GM19438 (cell line): Measurements from ENCODE around the gene STXBP3.
"Not testable (repeated sequence)": the region's sequence is repeated elsewhere in the genome, so short reads cannot be mapped to it uniquely, and the experiment has no call there.

Experiments used
- ATAC-seq: cut with Tn5 transposase; IDR thresholded peaks from one replicate; pipeline ENCODE4 v1.9.1; 2021; ENCODE audit warnings: low read depth; ENCODE audit not compliant: unreplicated experiment

STXBP3 gene

DNA sequence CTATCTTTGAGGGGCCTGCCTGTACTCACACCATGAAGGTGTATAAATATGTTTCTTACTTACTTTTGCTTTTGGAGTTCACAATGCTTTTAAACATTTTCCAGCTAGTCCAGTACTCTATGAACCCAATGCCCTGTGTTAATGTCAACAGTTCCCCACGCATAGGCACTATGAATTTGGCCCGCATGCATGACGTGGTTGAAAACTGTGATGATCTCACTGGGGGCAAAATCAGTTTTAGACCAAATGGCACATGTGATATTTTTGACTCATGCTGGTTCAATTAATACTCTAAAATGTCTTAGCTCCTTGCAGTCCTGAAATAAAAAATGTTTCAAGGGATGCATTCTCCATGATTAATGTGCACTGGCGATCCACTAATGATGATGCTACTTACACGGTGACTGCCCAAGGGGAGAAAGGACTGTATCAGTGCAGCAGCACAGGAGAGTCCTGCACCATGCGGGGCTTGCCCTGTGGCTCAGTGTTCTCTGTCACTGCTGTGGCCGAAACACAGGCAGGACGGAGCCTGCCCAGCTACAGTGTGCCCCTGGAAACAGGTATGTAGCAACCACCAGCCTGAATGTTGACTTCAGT, 18.0 kb upstream of the STXBP3 start:
- no peak for ATAC-seq

DNA sequence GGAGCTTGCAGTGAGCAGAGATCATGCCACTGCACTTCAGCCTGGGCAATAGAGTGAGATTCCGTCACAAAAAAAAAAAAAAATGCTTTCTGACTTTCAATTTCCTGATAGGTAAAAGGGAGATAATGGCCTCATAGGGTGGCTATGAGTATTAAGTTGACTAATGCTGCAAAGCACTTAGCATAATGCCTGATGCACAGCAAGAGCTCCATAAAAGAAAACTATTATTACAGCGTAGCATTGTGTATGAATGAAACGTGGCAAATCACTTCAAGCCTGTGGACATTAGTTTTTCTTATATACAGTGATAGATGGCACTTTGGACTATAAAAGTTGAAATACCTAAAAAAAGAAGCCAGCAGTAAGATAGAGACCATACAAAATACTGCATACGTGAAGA, 17.0 kb upstream of the STXBP3 start:
- no peak for ATAC-seq

DNA sequence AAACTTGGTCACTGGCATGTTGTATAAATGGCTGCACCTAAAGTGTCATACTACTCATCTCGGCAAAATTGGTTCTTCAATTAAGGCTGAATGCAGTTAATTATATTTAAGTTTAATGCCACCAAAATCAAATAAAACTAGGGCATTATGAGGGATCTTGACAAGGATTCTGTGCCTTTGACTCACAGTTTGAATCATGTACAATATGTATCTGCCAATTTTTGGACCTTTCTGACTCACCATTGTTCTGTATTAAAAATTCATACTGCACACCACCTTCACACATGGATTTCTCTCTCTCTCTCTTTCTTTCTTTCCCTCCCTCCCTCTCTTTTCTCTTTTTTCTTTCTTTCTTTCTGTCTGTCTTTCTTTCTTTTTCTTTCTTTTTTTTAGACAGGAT, 14.1 kb upstream of the STXBP3 start:
- ATAC-seq: no peak

DNA sequence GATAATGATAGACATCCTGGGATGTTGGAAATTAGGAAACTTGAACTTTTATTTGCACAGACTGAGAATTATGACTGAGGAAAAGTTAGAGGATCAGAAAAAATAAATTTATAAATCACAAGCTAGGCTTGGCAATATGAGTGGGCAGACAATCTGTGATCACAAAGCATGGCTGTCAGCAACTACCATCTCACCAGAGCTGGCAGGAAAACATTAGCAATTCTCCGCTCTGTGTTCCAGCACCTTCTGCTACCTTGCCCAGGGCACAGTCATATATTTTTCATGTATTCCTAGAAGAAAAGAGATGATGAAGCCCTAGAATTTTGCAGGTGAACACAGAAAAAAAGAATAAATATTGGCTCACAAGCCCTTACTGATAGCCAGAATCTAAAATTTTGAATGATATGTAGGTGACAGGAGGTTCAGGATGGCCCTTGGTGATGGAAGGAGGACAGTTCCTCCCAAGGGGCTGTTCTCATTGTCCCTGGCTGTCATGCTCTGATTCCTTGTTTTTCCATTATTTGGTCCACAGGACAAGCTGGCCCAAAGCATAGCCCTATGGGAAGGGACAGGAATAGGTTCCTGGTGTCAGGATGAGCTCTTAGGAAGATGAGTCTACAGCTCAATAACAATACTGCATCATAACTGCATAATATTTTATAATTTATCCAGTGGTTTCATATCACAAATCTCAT, 12.2 kb upstream of the STXBP3 start:
- ATAC-seq: no peak

DNA sequence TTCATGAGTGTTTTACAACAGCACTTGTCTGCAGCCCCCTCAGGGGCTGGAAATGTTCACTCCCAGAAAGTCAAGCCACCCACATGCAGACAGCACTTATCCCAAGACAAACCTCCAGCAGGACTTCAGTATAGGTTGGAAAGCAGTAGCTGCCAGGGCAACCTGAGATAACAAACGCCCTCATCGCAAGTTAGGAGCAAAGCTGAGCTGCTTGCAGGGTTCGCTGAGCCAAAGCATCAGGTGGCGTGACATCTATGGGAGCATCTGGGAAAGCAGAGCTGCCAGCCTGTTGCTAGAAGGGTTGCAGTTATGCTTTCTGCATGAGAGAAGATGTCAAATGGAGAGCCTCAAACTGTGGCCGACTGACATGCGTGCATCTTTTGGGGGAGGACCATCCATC, 4.2 kb upstream of the STXBP3 start:
- no peak for ATAC-seq

DNA sequence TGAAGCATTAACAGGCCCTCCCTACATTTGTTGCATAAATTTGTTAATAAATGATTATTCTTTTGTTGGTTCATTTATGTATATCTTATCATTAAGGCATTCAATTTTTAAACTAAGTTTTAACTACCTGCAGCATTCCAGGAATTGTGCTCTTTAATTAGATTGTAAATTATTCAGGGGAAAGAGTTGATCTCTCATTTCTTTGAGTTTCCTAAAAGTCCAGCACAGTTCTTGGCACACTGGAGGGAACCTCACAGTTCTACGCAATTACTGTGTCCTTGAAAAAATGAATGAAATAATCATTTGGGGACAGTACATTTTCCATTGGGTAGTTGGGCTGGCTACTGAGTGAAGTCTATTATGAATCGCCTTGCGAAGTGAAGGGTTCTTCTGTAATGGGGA, 493 bp upstream of the STXBP3 start:
- no peak for ATAC-seq

DNA sequence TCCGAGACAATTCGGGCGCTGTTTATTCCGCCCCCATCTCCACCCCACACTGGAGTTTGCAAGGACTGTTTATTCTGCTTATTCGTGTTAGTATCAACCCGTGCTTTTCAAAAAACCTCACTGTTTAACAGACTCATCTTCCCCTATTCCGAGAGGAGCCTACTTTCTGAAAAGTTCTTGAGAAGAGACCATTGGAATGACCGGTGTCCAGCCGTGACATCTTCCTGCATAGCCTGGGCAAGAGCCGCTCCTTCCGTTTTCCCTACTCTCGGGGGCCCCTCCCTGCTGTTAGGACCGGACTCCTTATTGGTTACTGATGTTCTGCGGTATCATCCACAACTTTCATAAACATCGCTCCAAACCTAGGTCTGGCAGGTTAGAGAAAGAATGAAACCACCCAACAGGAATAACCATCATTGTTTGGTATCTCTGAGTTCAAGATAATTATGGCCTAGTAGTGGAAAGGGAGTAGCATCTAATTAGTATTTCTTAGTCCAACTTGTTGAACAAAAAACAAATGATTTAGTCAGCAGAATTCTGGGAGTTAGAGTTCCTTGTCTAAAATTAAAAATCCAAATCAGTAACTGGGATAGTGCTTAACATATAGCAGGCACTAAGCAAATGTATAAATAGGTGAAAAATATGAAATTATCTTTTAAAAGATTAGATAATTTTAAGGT, 837 bp downstream of the STXBP3 start:
- no peak for ATAC-seq

DNA sequence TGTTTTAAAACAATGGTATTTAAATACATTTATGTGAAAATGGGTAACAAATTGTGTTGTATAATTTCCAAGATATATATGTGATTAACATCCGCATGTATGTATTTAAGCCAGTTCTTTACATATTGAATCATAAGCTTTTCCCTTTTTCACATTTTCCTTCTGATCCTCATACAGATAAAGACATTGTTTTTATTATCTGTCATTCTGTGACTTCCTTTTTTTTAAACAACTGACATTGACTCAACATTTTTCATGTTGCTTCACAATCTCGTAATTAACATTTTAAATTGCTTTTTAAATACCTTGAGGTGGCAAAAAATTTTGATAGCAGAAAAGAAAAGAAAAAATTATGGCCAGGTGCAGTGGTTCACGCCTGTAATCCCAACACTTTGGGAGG, 1.4 kb downstream of the STXBP3 start:
- no peak for ATAC-seq

DNA sequence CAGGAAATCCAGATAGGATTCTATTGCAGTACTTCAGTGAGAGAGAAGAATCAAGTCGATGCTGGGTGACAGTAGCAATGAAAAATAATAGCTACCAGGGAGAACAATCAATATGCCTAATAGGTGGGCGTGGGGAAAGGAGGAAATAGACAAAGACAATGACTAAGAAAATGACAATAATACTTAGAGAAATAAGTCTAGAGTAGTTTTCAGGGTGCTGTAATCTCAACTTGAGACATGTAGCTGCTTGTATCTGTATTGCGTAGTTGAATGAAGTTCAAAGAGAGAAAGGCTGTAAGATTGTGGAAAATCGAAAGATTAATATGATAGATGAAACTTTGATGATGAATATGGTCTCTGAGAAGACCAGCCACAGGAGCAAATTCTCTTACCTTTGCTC, 2.6 kb downstream of the STXBP3 start:
- ATAC-seq: no peak

DNA sequence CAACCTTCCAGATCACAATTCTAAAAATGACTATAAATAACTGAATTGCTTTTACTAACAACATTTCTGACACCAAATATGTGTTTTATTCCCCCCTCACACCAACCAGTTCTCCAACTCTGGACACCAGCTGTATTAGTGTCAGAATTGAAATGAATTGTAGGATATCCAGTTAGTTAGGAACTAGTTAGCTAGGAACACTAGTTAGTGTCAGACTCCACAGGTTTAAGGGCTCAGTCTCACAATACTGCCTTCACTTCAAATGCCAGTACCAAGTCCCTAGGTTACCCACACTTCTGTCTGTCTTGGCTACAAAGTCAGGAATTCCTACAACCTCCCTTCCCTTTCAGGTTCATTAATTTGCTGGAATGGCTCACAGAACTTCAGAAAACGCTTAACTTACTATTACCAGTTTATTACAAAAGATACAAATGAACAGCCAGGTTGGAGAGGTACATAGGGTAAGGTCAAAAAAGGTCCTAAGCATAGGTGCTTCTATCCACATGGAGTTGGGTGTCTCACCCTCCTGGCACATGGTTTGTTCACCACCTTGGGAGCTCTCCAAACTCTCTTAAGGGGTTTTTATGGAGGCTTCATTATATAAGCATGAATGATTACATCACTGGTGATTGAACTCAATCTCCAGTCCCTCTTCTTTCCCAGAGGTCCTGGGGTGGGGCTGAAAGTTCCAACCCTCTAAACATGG, 4.2 kb downstream of the STXBP3 start:
- ATAC-seq: no peak

DNA sequence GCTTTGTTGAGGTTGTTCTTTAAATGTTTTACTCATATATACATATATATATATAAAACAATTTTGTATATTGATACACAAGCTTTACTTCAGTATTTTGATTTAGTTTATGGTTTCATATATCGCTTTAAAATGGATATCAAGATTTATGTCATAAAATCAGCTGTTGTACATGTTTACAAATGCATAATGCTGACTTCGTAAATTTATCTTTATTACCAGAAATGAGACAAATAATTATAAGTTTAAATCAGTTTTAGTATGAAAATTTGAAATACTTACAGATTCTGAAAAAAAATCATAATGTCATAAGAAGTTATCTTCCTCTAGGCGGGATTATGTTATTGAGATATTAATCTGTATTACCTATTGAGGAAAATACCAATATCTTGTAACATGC, 6.9 kb downstream of the STXBP3 start:
- no peak for ATAC-seq

DNA sequence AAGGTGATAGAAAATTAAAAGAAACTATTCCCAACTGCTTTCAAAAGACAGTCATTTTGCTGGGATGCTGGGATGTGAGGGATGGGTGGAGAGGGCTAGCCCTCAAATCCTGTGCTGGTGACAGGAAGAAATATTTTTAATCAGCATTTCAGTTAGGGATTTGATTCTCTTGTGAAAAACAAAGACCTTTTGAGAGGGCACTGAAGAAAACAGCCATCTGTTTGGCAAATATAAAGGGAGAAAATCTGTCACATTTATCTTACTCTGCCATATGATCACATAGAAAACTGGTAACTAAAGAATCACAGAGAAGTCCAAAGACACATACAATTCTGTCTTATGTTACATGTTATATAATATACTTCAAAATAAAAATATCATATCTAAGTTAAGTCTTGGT, 12.3 kb downstream of the STXBP3 start:
- ATAC-seq: no peak

DNA sequence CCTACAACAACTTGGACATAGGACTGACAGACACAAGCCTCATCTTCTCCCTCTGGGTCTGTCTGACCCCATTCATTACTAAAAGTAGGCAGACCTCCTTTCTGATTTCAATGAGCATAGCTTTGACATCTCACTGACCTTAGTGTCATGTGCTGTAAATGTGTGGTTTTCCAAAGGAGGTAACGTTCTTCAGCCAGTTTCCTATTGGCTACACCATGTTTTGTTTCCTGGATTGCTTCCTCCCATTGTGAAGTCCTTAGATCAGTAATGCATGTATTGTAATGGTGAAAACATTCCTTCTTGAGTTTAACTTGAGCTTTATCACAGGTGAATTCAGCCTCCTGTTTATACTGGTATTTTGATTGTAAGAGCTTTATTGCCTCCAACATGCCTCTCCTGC, 20.6 kb downstream of the STXBP3 start:
- ATAC-seq: no peak

DNA sequence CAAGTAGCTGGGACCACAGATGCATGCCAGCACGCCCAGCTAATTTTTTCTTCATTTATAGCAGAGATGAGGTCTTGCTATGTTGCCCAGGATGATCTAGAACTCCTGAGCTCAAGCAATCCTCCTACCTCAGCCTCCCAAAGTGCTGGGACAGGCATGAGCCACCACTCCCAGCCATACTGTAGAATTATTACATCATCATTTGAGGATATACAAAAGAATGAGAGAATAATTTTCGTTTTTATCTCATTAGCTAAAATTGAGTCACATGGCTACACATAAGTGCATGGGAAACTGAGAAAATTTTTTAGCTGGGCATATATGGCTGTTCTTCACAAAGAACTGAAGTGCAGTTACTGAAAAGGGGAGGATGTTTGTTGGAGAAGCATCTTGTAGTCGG, 21.2 kb downstream of the STXBP3 start:
- ATAC-seq: no peak

DNA sequence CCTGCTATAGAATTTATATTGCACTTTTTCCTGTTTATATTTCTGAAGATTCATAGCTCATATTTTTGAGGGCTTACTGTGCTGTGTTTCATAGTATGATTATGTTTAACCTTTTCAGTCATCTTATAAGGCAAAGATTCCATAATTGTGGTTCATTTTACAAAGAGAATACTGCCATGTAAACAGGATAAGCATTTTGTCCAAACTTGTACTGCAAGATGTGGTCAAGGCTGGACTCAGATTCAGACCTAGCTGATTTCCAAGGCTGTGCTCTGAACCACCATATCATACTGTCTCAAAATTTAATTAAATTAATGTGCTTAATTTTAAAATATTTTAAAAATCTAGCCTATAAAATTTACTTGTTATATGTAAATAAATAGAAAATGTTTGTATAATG, 31.4 kb downstream of the STXBP3 start:
- no peak for ATAC-seq

DNA sequence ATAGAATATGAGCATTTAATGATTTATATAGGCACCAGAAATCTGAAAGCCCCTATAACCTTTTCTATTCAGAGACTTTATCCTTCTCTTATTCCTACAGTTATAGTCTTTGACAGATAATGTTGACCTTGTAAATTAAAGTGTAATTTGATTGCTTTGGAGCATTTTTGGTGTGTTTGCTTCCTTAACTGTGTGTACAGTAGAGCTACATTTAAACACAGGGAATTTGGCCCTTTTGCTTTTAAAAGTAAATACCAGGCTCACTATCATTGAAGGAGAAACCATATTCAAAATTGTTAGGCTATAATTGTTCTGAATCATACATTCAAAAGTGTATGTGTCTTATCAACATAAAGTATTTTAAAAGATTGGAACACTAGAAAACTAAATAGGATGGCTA, 33.0 kb downstream of the STXBP3 start:
- ATAC-seq: no peak

DNA sequence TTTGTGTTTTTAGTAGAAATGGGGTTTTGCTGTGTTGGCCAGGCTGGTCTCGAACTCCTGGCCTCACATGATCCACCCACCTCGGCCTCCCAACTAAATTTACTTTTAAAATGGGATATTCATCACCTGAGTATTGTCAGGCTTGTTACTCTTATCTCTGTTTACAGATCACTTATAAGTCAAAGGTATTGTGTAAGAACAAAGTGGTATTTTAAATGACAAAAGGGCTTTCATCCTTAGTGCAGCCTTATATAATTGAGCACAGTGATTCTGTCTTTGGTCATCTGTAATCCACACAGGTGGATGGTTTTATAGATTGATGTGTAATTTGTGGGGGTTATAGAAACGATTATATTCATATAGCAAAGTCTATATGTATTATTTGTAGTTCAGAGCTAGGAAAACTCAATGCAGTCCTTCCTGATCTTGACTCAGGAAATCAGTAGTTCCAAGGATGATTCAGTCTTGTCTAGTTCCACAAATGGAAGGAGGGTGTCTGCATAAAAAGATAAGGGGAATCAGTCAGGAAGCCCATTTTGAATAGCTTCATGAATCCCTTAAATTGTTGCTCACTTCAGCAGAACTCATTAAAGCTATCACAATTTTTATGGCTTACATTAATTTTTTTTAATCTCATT, 34.6 kb downstream of the STXBP3 start:
- ATAC-seq: no peak

DNA sequence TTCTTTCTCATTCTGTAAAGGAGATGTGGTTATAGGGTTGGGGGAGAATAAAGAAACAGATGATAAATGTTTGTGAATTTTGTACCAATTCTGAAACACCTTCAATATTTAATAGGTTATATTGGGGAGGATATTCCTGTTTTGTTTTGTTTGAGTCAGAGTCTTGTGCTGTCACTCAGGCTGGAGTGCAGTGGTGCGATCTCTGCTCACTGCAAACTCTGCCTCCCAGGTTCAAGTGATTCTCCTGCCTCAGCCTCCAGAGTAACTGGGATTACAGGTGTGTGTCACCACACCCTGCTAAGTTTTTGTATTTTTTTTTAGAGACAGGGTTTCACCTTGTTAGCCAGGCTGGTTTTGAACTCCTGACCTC, 35.1 kb downstream of the STXBP3 start:
- not testable (repeated sequence) for ATAC-seq

DNA sequence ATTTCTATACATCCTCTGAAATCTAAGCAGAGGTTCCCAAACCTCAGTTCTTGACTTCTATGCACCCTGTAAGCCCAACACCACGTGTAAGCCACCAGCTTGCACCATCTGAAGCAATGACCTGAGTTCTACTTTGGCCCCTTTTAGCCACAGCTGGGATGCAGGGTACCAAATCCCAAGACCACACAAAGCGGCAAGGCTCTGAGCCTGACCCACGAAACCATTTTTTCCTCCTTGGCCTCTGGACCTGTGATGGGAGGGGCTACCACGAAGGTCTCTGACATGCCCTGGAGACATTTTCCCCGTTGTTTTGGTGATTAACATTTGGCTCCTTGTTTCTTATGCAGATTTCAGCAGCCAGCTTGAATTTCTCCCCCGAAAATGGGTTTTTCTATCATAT, 38.8 kb downstream of the STXBP3 start:
- ATAC-seq: no peak

DNA sequence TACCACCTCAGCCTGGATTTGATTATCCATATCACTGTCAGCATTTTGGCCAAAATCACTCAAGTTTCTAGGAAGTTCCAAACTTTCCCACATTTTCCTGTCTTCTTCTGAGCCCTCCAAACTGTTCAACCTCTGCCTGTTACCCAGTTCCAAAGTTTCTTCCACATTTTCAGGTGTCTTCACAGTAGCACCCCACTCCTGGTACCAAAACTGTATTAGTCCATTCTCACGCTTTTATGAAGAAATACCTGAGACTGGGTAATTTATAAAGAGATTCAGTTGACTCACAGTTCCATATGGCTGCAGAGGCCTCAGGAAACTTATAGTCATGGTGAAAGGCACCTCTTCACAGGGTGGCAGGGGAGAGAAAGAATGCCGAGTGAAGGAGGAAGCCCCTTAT, 39.4 kb downstream of the STXBP3 start:
- no peak for ATAC-seq

DNA sequence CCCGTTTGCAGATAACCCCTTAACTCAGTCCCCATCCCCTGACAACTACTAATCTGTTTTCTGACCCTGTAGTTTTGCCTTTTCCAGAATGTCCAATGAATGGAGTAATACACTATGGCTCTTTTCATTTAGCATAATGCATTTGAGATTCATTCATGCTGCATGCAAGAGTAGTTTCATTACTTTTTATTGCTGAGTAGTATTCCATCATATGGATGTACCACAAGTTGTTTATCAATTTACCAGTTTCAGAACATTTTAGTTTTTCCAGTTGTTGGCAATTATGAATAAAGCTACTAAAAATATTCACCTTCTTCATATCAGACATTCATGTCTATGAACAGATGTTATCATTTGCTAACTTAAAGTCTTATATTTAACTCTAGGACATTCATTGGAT, 45.3 kb downstream of the STXBP3 start:
- no peak for ATAC-seq
